Osteoblast (primary cell): Measurements from ENCODE around the gene NPFFR2. TPM values are rescaled to one million over a fixed set of nuclear protein-coding genes. Genes with fewer than 3 reads are reported as not detected.
"Not testable (repeated sequence)": the region's sequence is repeated elsewhere in the genome, so short reads cannot be mapped to it uniquely, and the experiment has no call there.

Source experiments
- DNase-seq: peaks from one replicate; pipeline ENCODE4 v3.0.0; 2011; ENCODE audit warnings: low spot score, mixed read lengths; ENCODE audit not compliant: insufficient read length; ENCODE audit errors: missing footprints
- H2AFZ ChIP-seq: 2 replicates; pipeline ENCODE4 v1.6.0; 2011; ENCODE audit warnings: mild to moderate bottlenecking, low read length
- H3K27ac ChIP-seq: 2 replicates; pipeline ENCODE4 v1.5.1; 2011; ENCODE audit warnings: mild to moderate bottlenecking, low read depth, low read length, moderate library complexity
- H3K27me3 ChIP-seq: 2 replicates; pipeline ENCODE4 v1.6.0; 2012; ENCODE audit warnings: mild to moderate bottlenecking, control low read depth, inconsistent platforms, low read length, moderate library complexity; ENCODE audit not compliant: insufficient read depth
- H3K36me3 ChIP-seq: 2 replicates; pipeline ENCODE4 v1.5.1; 2011; ENCODE audit warnings: mild to moderate bottlenecking, low read length, control low read depth, moderate library complexity; ENCODE audit not compliant: insufficient read depth
- H3K4me1 ChIP-seq: 2 replicates; pipeline ENCODE4 v1.5.1; 2011; ENCODE audit warnings: mild to moderate bottlenecking, low read length, control low read depth, moderate library complexity; ENCODE audit not compliant: insufficient read depth
- H3K4me2 ChIP-seq: 2 replicates; pipeline ENCODE4 v1.6.0; 2011; ENCODE audit warnings: mild to moderate bottlenecking, low read length; ENCODE audit not compliant: insufficient read depth
- H3K4me3 ChIP-seq: fragments of 200-600 bp; sonication (generic); 3 replicates; pipeline ENCODE4 v1.5.1; 2012; ENCODE audit warnings: mild to moderate bottlenecking, low read length, inconsistent platforms; ENCODE audit not compliant: insufficient read depth
- H3K79me2 ChIP-seq: 2 replicates; pipeline ENCODE4 v1.6.0; 2012; ENCODE audit warnings: mild to moderate bottlenecking, low read length, control low read depth, inconsistent platforms; ENCODE audit not compliant: insufficient read depth
- H3K9me3 ChIP-seq: 2 replicates; pipeline ENCODE4 v1.5.1; 2011; ENCODE audit warnings: low read depth, low read length, control low read depth
- H4K20me1 ChIP-seq: 2 replicates; pipeline ENCODE4 v1.6.0; 2012; ENCODE audit warnings: mild to moderate bottlenecking, low read length, control low read depth; ENCODE audit not compliant: insufficient read depth
- CTCF ChIP-seq: IDR thresholded peaks from 2 replicates; pipeline ENCODE4 v1.5.1; 2011; ENCODE audit warnings: mild to moderate bottlenecking, low read depth, low read length, moderate library complexity; ENCODE audit errors: extremely low read depth
- total RNA-seq: library from RNA; depleted of rRNA; stranded (reverse); fragments of >200 nt; gene quantifications from 2 replicates; pipeline ENCODE4 v1.2.3, GENCODE V29; 2012

Gene NPFFR2
- total RNA-seq, 1 donor: not detected

- H3K4me3 ChIP-seq: no peak overlapping the region
- H3K27ac ChIP-seq: no peak overlapping the region
- no peaks in the 10 kb centered on the region for H3K9me3 ChIP-seq
- no peak overlapping the region for H3K4me2 ChIP-seq
- no peaks in the 10 kb centered on the region for H4K20me1 ChIP-seq
- H3K79me2 ChIP-seq: no peaks in the 10 kb centered on the region
- H3K4me1 ChIP-seq: no peaks in the 10 kb centered on the region
- DNase-seq: no peak
- H3K36me3 ChIP-seq: no peaks in the 10 kb centered on the region
- H3K27me3 ChIP-seq: no peaks in the 10 kb centered on the region
- TF ChIP-seq CTCF: no peak
- H2AFZ ChIP-seq: no peak overlapping the region
Observed at GRCh38 chr4:72073816-72074215, 42.0 kb downstream of the NPFFR2 start.

GRCh38 chr4:72076562-72076961 is 44.8 kb downstream of the NPFFR2 start:
- Histone ChIP-seq H3K36me3 (no peaks in the 10 kb centered on the region), H3K79me2 (no peaks in the 10 kb centered on the region), H3K27ac (no peak overlapping the region), H2AFZ (no peak overlapping the region), H3K4me1 (no peaks in the 10 kb centered on the region), H4K20me1 (no peaks in the 10 kb centered on the region), H3K27me3 (no peaks in the 10 kb centered on the region), H3K9me3 (no peaks in the 10 kb centered on the region), H3K4me3 (no peak overlapping the region), H3K4me2 (no peak overlapping the region)
- no peak for DNase-seq
- TF ChIP-seq CTCF: no peak

GRCh38 chr4:72077346-72077745 is 45.5 kb downstream of the NPFFR2 start:
- no peaks in the 10 kb centered on the region for H3K79me2 ChIP-seq
- no peaks in the 10 kb centered on the region for H3K27me3 ChIP-seq
- H4K20me1 ChIP-seq: no peaks in the 10 kb centered on the region
- DNase-seq: no peak
- H3K9me3 ChIP-seq: no peaks in the 10 kb centered on the region
- no peak overlapping the region for H2AFZ ChIP-seq
- H3K4me3 ChIP-seq: no peak overlapping the region
- no peaks in the 10 kb centered on the region for H3K4me1 ChIP-seq
- no peak overlapping the region for H3K4me2 ChIP-seq
- no peak overlapping the region for H3K27ac ChIP-seq
- no peaks in the 10 kb centered on the region for H3K36me3 ChIP-seq
- no peak for TF ChIP-seq CTCF

GRCh38 chr4:72084587-72085011 is 52.8 kb downstream of the NPFFR2 start:
- H3K27ac ChIP-seq: no peak overlapping the region
- no peak for TF ChIP-seq CTCF
- H3K4me2 ChIP-seq: no peak overlapping the region
- no peaks in the 10 kb centered on the region for H3K36me3 ChIP-seq
- no peaks in the 10 kb centered on the region for H3K9me3 ChIP-seq
- H3K4me1 ChIP-seq: no peaks in the 10 kb centered on the region
- H3K27me3 ChIP-seq: no peaks in the 10 kb centered on the region
- no peak overlapping the region for H3K4me3 ChIP-seq
- DNase-seq: peak; percentile 30
- no peaks in the 10 kb centered on the region for H3K79me2 ChIP-seq
- no peak overlapping the region for H2AFZ ChIP-seq
- no peaks in the 10 kb centered on the region for H4K20me1 ChIP-seq

GRCh38 chr4:72090606-72091005 is 58.8 kb downstream of the NPFFR2 start:
- H3K27me3 ChIP-seq, H3K4me1 ChIP-seq, H3K27ac ChIP-seq, H3K4me3 ChIP-seq, H3K79me2 ChIP-seq, H3K4me2 ChIP-seq, H3K36me3 ChIP-seq, DNase-seq, H3K9me3 ChIP-seq, H2AFZ ChIP-seq, H4K20me1 ChIP-seq: not testable (repeated sequence)
